ENCODE results near the gene DSG1. TPM values are rescaled to one million over a fixed set of nuclear protein-coding genes. Genes with fewer than 3 reads are reported as not detected.

Gene DSG1
- total RNA-seq, 1 donor from 2014 or later, result not detected

DNA sequence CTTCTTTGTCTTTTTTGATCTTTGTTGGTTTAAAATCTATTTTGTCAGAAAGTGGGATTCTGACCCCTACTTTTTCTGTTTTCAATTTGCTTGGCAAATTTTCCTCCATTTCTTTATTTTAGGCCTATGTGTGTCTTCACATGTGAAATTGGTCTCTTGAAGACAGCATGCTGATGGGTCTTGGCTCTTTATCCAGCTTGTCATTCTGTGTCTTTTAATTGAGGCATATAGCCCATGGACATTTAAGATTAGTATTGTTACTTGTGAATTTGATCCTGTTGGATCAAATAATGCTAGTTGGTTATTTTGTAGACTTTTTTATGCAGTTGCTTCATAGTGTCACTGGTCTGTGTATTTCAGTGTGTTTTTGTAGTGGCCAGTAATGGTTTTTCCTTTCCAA lies 26.3 kb upstream of the DSG1 start:
- no peak overlapping the region for H3K27ac ChIP-seq
- no peak for DNase-seq
- no peaks in the 10 kb centered on the region for H3K27me3 ChIP-seq
- H3K36me3 ChIP-seq, result no peaks in the 10 kb centered on the region
- TF ChIP-seq CTCF (IDR thresholded peaks at IDR 0.05), result no peak
- no peaks in the 10 kb centered on the region for H3K4me1 ChIP-seq
- no peak for ATAC-seq
- intact Hi-C loops (cut with DNase I), result no loop called here
- H3K9me3 ChIP-seq, result peaks cover 8% of the 10 kb centered on the region
- H3K4me3 ChIP-seq, result no peak overlapping the region

GRCh38 chr18:31294199-31294747 lies 23.7 kb upstream of the DSG1 start:
- H3K9me3 ChIP-seq, result peaks cover 8% of the 10 kb centered on the region
- no peaks in the 10 kb centered on the region for H3K36me3 ChIP-seq
- intact Hi-C loops (cut with DNase I), result no loop called here
- no peaks in the 10 kb centered on the region for H3K27me3 ChIP-seq
- H3K4me3 ChIP-seq, result no peak overlapping the region
- TF ChIP-seq CTCF (IDR thresholded peaks at IDR 0.05), result no peak
- H3K4me1 ChIP-seq, result no peaks in the 10 kb centered on the region
- ATAC-seq, result no peak
- H3K27ac ChIP-seq, result no peak overlapping the region
- DNase-seq, result no peak

DNA sequence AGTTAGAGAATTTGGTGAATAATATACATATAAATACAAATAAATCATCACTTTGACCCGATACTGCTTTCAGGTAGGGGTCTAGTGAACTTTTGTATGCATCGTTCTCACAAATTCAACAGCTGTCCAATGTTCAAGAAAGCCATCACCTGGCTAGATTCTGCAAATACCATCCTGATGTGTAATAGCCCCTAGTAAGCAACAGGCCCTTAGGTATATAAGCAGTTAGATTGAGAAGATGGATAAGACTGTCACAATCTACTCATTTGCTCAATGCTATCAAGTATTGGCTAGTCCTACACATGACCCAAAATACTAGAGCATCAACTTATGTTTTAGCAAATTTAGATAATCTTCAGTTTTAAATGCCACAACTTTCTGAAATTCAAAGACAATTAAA lies 20.7 kb upstream of the DSG1 start:
- no peak overlapping the region for H3K4me3 ChIP-seq
- intact Hi-C loops (cut with DNase I), result no loop called here
- H3K9me3 ChIP-seq, result no peaks in the 10 kb centered on the region
- H3K4me1 ChIP-seq, result no peaks in the 10 kb centered on the region
- DNase-seq, result no peak
- TF ChIP-seq CTCF (IDR thresholded peaks at IDR 0.05), result no peak
- no peaks in the 10 kb centered on the region for H3K36me3 ChIP-seq
- H3K27me3 ChIP-seq, result no peaks in the 10 kb centered on the region
- no peak for ATAC-seq
- no peak overlapping the region for H3K27ac ChIP-seq

- intact Hi-C loops (cut with DNase I), result no loop called here
- ATAC-seq (no peak), DNase-seq (no peak)
- no peak overlapping the region for H3K4me3 ChIP-seq
- no peaks in the 10 kb centered on the region for H3K9me3 ChIP-seq
- no peak overlapping the region for H3K27ac ChIP-seq
- TF ChIP-seq CTCF (IDR thresholded peaks at IDR 0.05), result no peak
- no peaks in the 10 kb centered on the region for H3K27me3 ChIP-seq
- no peaks in the 10 kb centered on the region for H3K36me3 ChIP-seq
- no peaks in the 10 kb centered on the region for H3K4me1 ChIP-seq
Measured at GRCh38 chr18:31301201-31301655, 16.7 kb upstream of the DSG1 start.

DNA sequence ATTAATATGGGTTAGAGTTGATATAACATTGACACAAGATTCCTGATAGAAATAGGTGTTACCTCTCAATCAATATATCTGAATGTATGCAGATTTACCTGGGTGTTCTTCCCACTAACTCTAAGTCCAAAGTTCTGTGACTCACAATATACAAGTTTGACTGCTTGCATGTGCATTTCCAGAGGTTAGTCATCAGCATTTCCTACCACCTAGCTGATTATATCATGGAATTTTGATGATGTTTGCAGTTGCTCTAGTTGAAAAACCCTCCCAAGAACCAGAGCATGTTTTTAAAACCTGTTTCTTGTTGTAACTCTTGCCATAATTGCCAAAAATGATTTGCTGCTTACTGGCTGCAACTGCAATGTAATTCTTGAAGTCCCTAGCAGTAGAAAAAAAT lies 15.0 kb upstream of the DSG1 start:
- H3K27me3 ChIP-seq, result no peaks in the 10 kb centered on the region
- no peak overlapping the region for H3K27ac ChIP-seq
- H3K9me3 ChIP-seq, result no peaks in the 10 kb centered on the region
- no peak for TF ChIP-seq CTCF (IDR thresholded peaks at IDR 0.05)
- no peak overlapping the region for H3K4me3 ChIP-seq
- intact Hi-C loops (cut with DNase I), result no loop called here
- H3K36me3 ChIP-seq, result no peaks in the 10 kb centered on the region
- DNase-seq, result no peak
- no peak for ATAC-seq
- H3K4me1 ChIP-seq, result no peaks in the 10 kb centered on the region

DNA sequence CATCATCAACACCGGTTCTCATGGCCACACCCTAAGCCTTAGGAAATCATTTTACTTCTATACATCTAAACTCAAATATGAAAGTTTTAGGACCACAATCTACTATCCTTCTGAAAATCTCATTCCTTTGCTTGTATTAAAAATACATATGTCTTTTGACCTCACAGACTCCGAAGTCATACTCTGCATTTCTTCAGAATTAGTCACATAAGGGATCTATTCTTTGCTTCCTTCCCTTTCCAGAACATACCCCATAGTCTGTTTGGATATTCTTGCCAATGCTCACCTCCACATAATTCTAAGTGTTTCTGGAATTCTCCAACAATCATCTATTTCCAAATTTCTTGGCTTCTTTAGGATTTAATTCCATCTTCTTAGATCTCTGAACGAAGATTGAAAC lies 14.2 kb upstream of the DSG1 start:
- H3K9me3 ChIP-seq, result no peaks in the 10 kb centered on the region
- DNase-seq (no peak), ATAC-seq (no peak)
- intact Hi-C loops (cut with DNase I), result no loop called here
- no peak overlapping the region for H3K27ac ChIP-seq
- H3K36me3 ChIP-seq, result no peaks in the 10 kb centered on the region
- H3K4me3 ChIP-seq, result no peak overlapping the region
- H3K4me1 ChIP-seq, result no peaks in the 10 kb centered on the region
- H3K27me3 ChIP-seq, result no peaks in the 10 kb centered on the region
- no peak for TF ChIP-seq CTCF (IDR thresholded peaks at IDR 0.05)
